Lower lobe of right lung (tissue), 2 donors: ENCODE measurements around the gene RBM20. TPM values are rescaled to one million over a fixed set of nuclear protein-coding genes. Genes with fewer than 3 reads are reported as not detected.

Source experiments
- ATAC-seq, 2 donors: fragments of 200-7000 bp; cut with Tn5 transposase; one replicate each; pipeline ENCODE4 v1.9.1; 2020 to 2022; ENCODE audit warnings: mild to moderate bottlenecking in 2 of 2, moderate library complexity in 2 of 2
- DNase-seq: peaks from one replicate; pipeline ENCODE4 v3.0.0-alpha.2; 2020
- H3K27ac ChIP-seq: fragments of 200-600 bp; one replicate; pipeline ENCODE4 v1.8.0; 2022
- H3K27me3 ChIP-seq: fragments of 200-600 bp; one replicate; pipeline ENCODE4 v1.8.0; 2022; ENCODE audit warnings: low read depth
- H3K36me3 ChIP-seq: fragments of 200-600 bp; one replicate; pipeline ENCODE4 v1.8.0; 2022; ENCODE audit warnings: mild to moderate bottlenecking
- H3K4me1 ChIP-seq: fragments of 200-600 bp; one replicate; pipeline ENCODE4 v1.8.0; 2022
- H3K4me3 ChIP-seq: fragments of 200-600 bp; one replicate; pipeline ENCODE4 v1.8.0; 2022; ENCODE audit warnings: mild to moderate bottlenecking
- H3K9me3 ChIP-seq: fragments of 200-600 bp; one replicate; pipeline ENCODE4 v1.8.0; 2022
- CTCF ChIP-seq: fragments of 200-600 bp; IDR thresholded peaks from one replicate; pipeline ENCODE4 v1.8.0; 2022; ENCODE audit warnings: antibody characterized with exemption, mild to moderate bottlenecking
- intact Hi-C: fragments of 100-400 bp; cut with DNase I; formaldehyde crosslinking; loops from one replicate; pipeline ENCODE4 v1.11.0; 2022
- total RNA-seq: library from RNA; stranded (reverse); fragmentation: NEBNext Ultra II Directional; extraction: Animal tissue kit (Norgen Biotek cat#: 25700); gene quantifications from one replicate; pipeline ENCODE4 v1.2.1, GENCODE V29; 2021
- donor health status: DM: no; HTN: yes; CAD: no; lungs with severe emphysema.

Gene RBM20
- total RNA-seq, 1 donor from 2014 or later, result 1.0 TPM

- H3K4me3 ChIP-seq, result no peak overlapping the region
- no peak for ATAC-seq
- H3K4me1 ChIP-seq, result no peaks in the 10 kb centered on the region
- TF ChIP-seq CTCF, result no peak
- peaks cover 31% of the 10 kb centered on the region for H3K27me3 ChIP-seq
- H3K36me3 ChIP-seq, result no peaks in the 10 kb centered on the region
- intact Hi-C loops, result no loop called here
- no peak for DNase-seq
- no peak overlapping the region for H3K27ac ChIP-seq
- peaks cover 8% of the 10 kb centered on the region for H3K9me3 ChIP-seq
Measured at GRCh38 chr10:110753462-110753861, 109.3 kb downstream of the RBM20 start.

GRCh38 chr10:110754375-110755105, 110.4 kb downstream of the RBM20 start:
- Histone ChIP-seq H3K4me3 (no peak overlapping the region), H3K27me3 (peaks cover 41% of the 10 kb centered on the region), H3K27ac (no peak overlapping the region), H3K9me3 (no peaks in the 10 kb centered on the region), H3K4me1 (no peaks in the 10 kb centered on the region), H3K36me3 (no peaks in the 10 kb centered on the region)
- no peak for DNase-seq
- intact Hi-C loops, result no loop called here
- no peak for ATAC-seq
- no peak for TF ChIP-seq CTCF

DNA sequence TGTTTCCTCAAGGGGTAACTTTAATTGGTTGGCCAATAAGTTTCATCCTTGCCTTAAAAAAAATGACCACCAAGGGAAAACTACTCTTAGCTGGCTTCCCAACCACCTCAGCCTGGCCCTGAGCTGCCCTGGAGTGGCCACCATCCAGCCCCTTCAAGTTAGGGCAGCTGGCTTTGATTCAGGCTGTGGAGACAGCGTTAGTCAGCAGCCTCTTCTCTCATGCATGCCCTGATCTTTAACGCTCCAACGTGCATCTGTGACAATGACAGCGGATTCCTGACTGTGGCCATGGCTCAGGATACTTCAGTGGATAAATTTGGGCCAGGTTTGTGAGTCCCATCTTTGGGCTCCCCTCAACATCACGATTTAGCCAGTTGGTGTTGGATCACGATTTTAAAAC, 111.6 kb downstream of the RBM20 start:
- Histone ChIP-seq H3K27ac (no peak overlapping the region), H3K27me3 (peaks cover 41% of the 10 kb centered on the region), H3K4me3 (no peak overlapping the region), H3K36me3 (no peaks in the 10 kb centered on the region), H3K9me3 (no peaks in the 10 kb centered on the region), H3K4me1 (no peaks in the 10 kb centered on the region)
- no peak for DNase-seq
- no peak for TF ChIP-seq CTCF
- no peak for ATAC-seq
- intact Hi-C loops, result no loop called here

GRCh38 chr10:110756876-110757275, 112.7 kb downstream of the RBM20 start:
- Histone ChIP-seq H3K9me3 (no peaks in the 10 kb centered on the region), H3K4me1 (no peaks in the 10 kb centered on the region), H3K27me3 (peaks cover 41% of the 10 kb centered on the region), H3K36me3 (no peaks in the 10 kb centered on the region), H3K27ac (no peak overlapping the region), H3K4me3 (no peak overlapping the region)
- intact Hi-C loops, result no loop called here
- no peak for ATAC-seq
- no peak for TF ChIP-seq CTCF
- DNase-seq, result no peak

DNA sequence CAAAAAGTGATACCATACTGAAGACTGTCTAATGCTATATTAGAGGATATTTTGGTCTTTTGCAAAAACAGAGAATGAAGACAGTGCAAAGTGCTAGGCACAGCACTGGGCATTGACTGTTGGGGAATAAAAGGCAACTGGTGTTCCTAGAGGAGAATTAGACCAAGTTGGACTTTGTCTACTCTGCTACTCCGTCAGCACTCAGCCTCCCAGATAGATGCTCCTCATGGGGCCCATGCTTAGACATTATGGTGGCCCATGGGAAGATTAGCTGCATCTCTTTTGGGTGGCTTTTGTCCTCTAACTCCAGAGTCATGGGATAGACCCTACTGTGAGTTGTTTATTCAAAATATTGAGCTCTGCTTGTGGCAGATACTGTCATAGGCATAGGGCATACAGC, 113.5 kb downstream of the RBM20 start:
- no peak overlapping the region for H3K27ac ChIP-seq
- ATAC-seq (no peak), DNase-seq (no peak)
- H3K4me3 ChIP-seq, result no peak overlapping the region
- no peak for TF ChIP-seq CTCF
- H3K36me3 ChIP-seq, result no peaks in the 10 kb centered on the region
- H3K4me1 ChIP-seq, result no peaks in the 10 kb centered on the region
- H3K27me3 ChIP-seq, result peaks cover 40% of the 10 kb centered on the region
- intact Hi-C loops, result no loop called here
- no peaks in the 10 kb centered on the region for H3K9me3 ChIP-seq
